ENCODE measurements around the gene GAA. TPM values are rescaled to one million over a fixed set of nuclear protein-coding genes. Genes with fewer than 3 reads are reported as not detected.

GAA gene
- total RNA-seq, 4 donors from 2014 or later = 42.1 to 131 (median 83.2) TPM

GRCh38 chr17:80122026-80122575 lies 20.7 kb downstream of the GAA start:
- no peak for DNase-seq
- H3K9me3 ChIP-seq = no peaks in the 10 kb centered on the region
- no peak overlapping the region for H3K4me3 ChIP-seq (replicated peaks in 1 of 3)
- no peaks in the 10 kb centered on the region for H3K36me3 ChIP-seq
- H3K27ac ChIP-seq = no peak overlapping the region
- intact Hi-C loops (cut with DNase I) = no loop called here
- WGBS, 2 donors = 89 to 91% methylated on average over 6 to 16 of the region's 17 CpGs
- peaks cover 0 to 15% of the 10 kb centered on the region in 2 donors for H3K4me1 ChIP-seq
- TF ChIP-seq POLR2A (IDR thresholded peaks at IDR 0.05) = no peak
- TF ChIP-seq CTCF (IDR thresholded peaks at IDR 0.05) = no peak
- H3K27me3 ChIP-seq = no peaks in the 10 kb centered on the region

GRCh38 chr17:80122926-80123505 lies 21.6 kb downstream of the GAA start:
- Histone ChIP-seq H3K27me3 (no peaks in the 10 kb centered on the region), H3K27ac (no peak overlapping the region), H3K36me3 (no peaks in the 10 kb centered on the region), H3K9me3 (no peaks in the 10 kb centered on the region), H3K4me1 (peaks cover 0 to 15% of the 10 kb centered on the region in 2 donors), H3K4me3 (replicated peaks in 1 of 3) (no peak overlapping the region)
- WGBS, 2 donors = 78 to 90% methylated on average over 6 of the region's 6 CpGs
- TF ChIP-seq POLR2A (IDR thresholded peaks at IDR 0.05) (no peak), CTCF (IDR thresholded peaks at IDR 0.05) (no peak)
- no peak for DNase-seq
- intact Hi-C loops (cut with DNase I) = no loop called here

- no peaks in the 10 kb centered on the region for H3K9me3 ChIP-seq
- TF ChIP-seq CTCF (IDR thresholded peaks at IDR 0.05) (no peak), POLR2A (IDR thresholded peaks at IDR 0.05) (no peak)
- no peaks in the 10 kb centered on the region for H3K36me3 ChIP-seq
- no peak for DNase-seq
- 83 to 90% methylated on average over 15 of the region's 15 CpGs for WGBS, 2 donors
- no peaks in the 10 kb centered on the region for H3K27me3 ChIP-seq
- H3K4me3 ChIP-seq (replicated peaks in 1 of 3) = no peak overlapping the region
- H3K4me1 ChIP-seq = peaks cover 0 to 15% of the 10 kb centered on the region in 2 donors
- no peak overlapping the region for H3K27ac ChIP-seq
- intact Hi-C loops (cut with DNase I) = no loop called here
Measured at GRCh38 chr17:80123791-80124190, 22.4 kb downstream of the GAA start.

- Histone ChIP-seq H3K36me3 (no peaks in the 10 kb centered on the region), H3K27me3 (no peaks in the 10 kb centered on the region), H3K4me1 (peaks cover 0 to 15% of the 10 kb centered on the region in 2 donors), H3K27ac (peak overlapping the region in 1 of 3 donors; percentile 3), H3K4me3 (replicated peaks in 1 of 3) (no peak overlapping the region), H3K9me3 (no peaks in the 10 kb centered on the region)
- 61 to 64% methylated on average over 14 to 15 of the region's 15 CpGs for WGBS, 2 donors
- intact Hi-C loops (cut with DNase I) = no loop called here
- peak; percentile 35 to 42 for DNase-seq
- TF ChIP-seq POLR2A (IDR thresholded peaks at IDR 0.05) = no peak
- peak in 3 of 6 experiments; percentile 27 to 45 (median 44) for TF ChIP-seq CTCF (IDR thresholded peaks at IDR 0.05)
Measured at GRCh38 chr17:80124351-80124981, 23.1 kb downstream of the GAA start.
